Activated T-helper 2 cell treated with anti-CD3 and anti-CD28 coated beads, Interferon-gamma antibody, Interleukin-2, Interleukin-4, amounts not matched to agents 10 μg/mL and 5 μg/mL and 100 μg/mL, durations not matched to agents 14 hours and 24 hours and 36 hours (primary cell): Measurements from ENCODE around the gene BTF3. TPM values are rescaled to one million over a fixed set of nuclear protein-coding genes. Genes with fewer than 3 reads are reported as not detected.
A peak's percentile ranks its signal among the peaks of the same experiment; 100 is the strongest.
"Not testable (repeated sequence)": the region's sequence is repeated elsewhere in the genome, so short reads cannot be mapped to it uniquely, and the experiment has no call there.

Source experiments
- DNase-seq: peaks from one replicate; pipeline ENCODE4 v3.0.0; 2021; ENCODE audit warnings: low spot score
- H3K27ac Mint-ChIP-seq: one replicate; pipeline ENCODE4 v1.8.0; 2021; ENCODE audit warnings: mixed read lengths
- H3K27me3 Mint-ChIP-seq: one replicate; pipeline ENCODE4 v1.8.0; 2021; ENCODE audit warnings: low read depth, mixed read lengths
- H3K36me3 Mint-ChIP-seq: one replicate; pipeline ENCODE4 v1.8.0; 2021; ENCODE audit warnings: low read depth, mixed read lengths
- H3K4me1 Mint-ChIP-seq: one replicate; pipeline ENCODE4 v1.8.0; 2021; ENCODE audit warnings: low read depth, mixed read lengths
- H3K4me3 Mint-ChIP-seq: one replicate; pipeline ENCODE4 v1.8.0; 2021; ENCODE audit warnings: low read depth, mild to moderate bottlenecking, moderate library complexity, mixed read lengths
- H3K9me3 Mint-ChIP-seq: one replicate; pipeline ENCODE4 v1.8.0; 2021; ENCODE audit warnings: mixed read lengths
- intact Hi-C: fragments of 100-400 bp; cut with micrococcal nuclease; formaldehyde crosslinking; loops from one replicate; pipeline ENCODE4 v1.15.1; 2023
- total RNA-seq: library from RNA; stranded (reverse); gene quantifications from 2 replicates; pipeline ENCODE4 v1.2.3, GENCODE V29; 2022

Gene BTF3
- total RNA-seq = 967 and 969 TPM in 2 replicates

GRCh38 chr5:73498057-73498992, at the start of gene BTF3:
Gene BTF3 (plus strand): TSS chr5:73498442. CDS start chr5:73498668, 226 bp downstream.
- peaks cover 26% of the 10 kb centered on the region for H3K4me1 Mint-ChIP-seq
- intact Hi-C loops = loop anchor here (1.0 to 2.0 kb wide), 2 partner anchors 20 to 67 kb away; partner anchors contain the start of genes ANKRA2 and UTP15
- H3K4me3 Mint-ChIP-seq = peak within 1 kb of the TSS; percentile 99
- H3K27ac Mint-ChIP-seq = peak within 1 kb of the TSS; percentile 100
- H3K36me3 Mint-ChIP-seq = peaks cover 48% of the 10 kb centered on the region
- no peaks in the 10 kb centered on the region for H3K9me3 Mint-ChIP-seq
- H3K27me3 Mint-ChIP-seq = peaks cover 9% of the 10 kb centered on the region
- peak; percentile 92 for DNase-seq

GRCh38 chr5:73448463-73449136, 49.6 kb upstream of the BTF3 start, which contains the start of gene FOXD1:
Gene FOXD1 (minus strand): TSS chr5:73448777. CDS start chr5:73448362, 415 bp downstream.
- intact Hi-C loops = loop anchor here (2.0 to 5.0 kb wide), 2 partner anchors 150 to 216 kb away; no protein-coding TSS in a partner anchor
- Mint-ChIP-seq H3K36me3 (no peaks in the 10 kb centered on the region), H3K27ac (no peak within 1 kb of the TSS), H3K4me1 (peaks cover 6% of the 10 kb centered on the region), H3K27me3 (peaks cover 69% of the 10 kb centered on the region), H3K9me3 (no peaks in the 10 kb centered on the region), H3K4me3 (peak within 1 kb of the TSS; percentile 76)
- DNase-seq = peak; percentile 31

GRCh38 chr5:73450137-73450536, 48.1 kb upstream of the BTF3 start:
- Mint-ChIP-seq H3K27me3 (peaks cover 59% of the 10 kb centered on the region), H3K36me3 (no peaks in the 10 kb centered on the region), H3K4me3 (no peak overlapping the region), H3K4me1 (peaks cover 6% of the 10 kb centered on the region), H3K9me3 (no peaks in the 10 kb centered on the region), H3K27ac (no peak overlapping the region)
- DNase-seq = no peak
- intact Hi-C loops = loop anchor here (2.0 to 5.0 kb wide), 2 partner anchors 13 to 233 kb away; no protein-coding TSS in a partner anchor

- Mint-ChIP-seq H3K36me3 (no peaks in the 10 kb centered on the region), H3K27ac (no peak overlapping the region), H3K9me3 (no peaks in the 10 kb centered on the region), H3K4me3 (no peak overlapping the region), H3K27me3 (peaks cover 59% of the 10 kb centered on the region), H3K4me1 (peaks cover 6% of the 10 kb centered on the region)
- intact Hi-C loops = loop anchor here (2.0 to 5.0 kb wide), 2 partner anchors 14 to 233 kb away; no protein-coding TSS in a partner anchor
- no peak for DNase-seq
Measured at GRCh38 chr5:73450672-73451223, 47.5 kb upstream of the BTF3 start.

GRCh38 chr5:73451224-73452130, 46.8 kb upstream of the BTF3 start:
- no peaks in the 10 kb centered on the region for H3K36me3 Mint-ChIP-seq
- peaks cover 6% of the 10 kb centered on the region for H3K4me1 Mint-ChIP-seq

GRCh38 chr5:73452215-73452614, 46.0 kb upstream of the BTF3 start:
- peaks cover 6% of the 10 kb centered on the region for H3K4me1 Mint-ChIP-seq
- intact Hi-C loops = loop anchor here (5.0 kb wide), 1 partner anchor 235 kb away; no protein-coding TSS in a partner anchor
- no peaks in the 10 kb centered on the region for H3K36me3 Mint-ChIP-seq

More at GRCh38 chr5:73451224-73452130, 46.8 kb upstream of the BTF3 start:
- DNase-seq = peak; percentile 54
- peaks cover 56% of the 10 kb centered on the region for H3K27me3 Mint-ChIP-seq
- no peaks in the 10 kb centered on the region for H3K9me3 Mint-ChIP-seq
- intact Hi-C loops = loop anchor here (2.0 to 5.0 kb wide), 2 partner anchors 15 to 234 kb away; no protein-coding TSS in a partner anchor
- H3K27ac Mint-ChIP-seq = no peak overlapping the region
- H3K4me3 Mint-ChIP-seq = no peak overlapping the region

GRCh38 chr5:73454379-73455036, 43.7 kb upstream of the BTF3 start:
- Mint-ChIP-seq H3K9me3 (no peaks in the 10 kb centered on the region), H3K27ac (no peak overlapping the region), H3K36me3 (no peaks in the 10 kb centered on the region), H3K4me1 (peaks cover 2% of the 10 kb centered on the region), H3K4me3 (no peak overlapping the region), H3K27me3 (peaks cover 49% of the 10 kb centered on the region)
- intact Hi-C loops = loop anchor here (5.0 kb wide), 1 partner anchor 237 kb away; no protein-coding TSS in a partner anchor
- DNase-seq = no peak

More at GRCh38 chr5:73452215-73452614, 46.0 kb upstream of the BTF3 start:
- no peak for DNase-seq
- H3K4me3 Mint-ChIP-seq = no peak overlapping the region
- peaks cover 53% of the 10 kb centered on the region for H3K27me3 Mint-ChIP-seq
- H3K9me3 Mint-ChIP-seq = no peaks in the 10 kb centered on the region
- H3K27ac Mint-ChIP-seq = no peak overlapping the region

- peaks cover 45% of the 10 kb centered on the region for H3K27me3 Mint-ChIP-seq
- not testable (repeated sequence) for H3K4me3 Mint-ChIP-seq, H3K36me3 Mint-ChIP-seq
Measured at GRCh38 chr5:73456462-73456861, 41.8 kb upstream of the BTF3 start.

GRCh38 chr5:73459366-73459765, 38.9 kb upstream of the BTF3 start:
- peaks cover 27% of the 10 kb centered on the region for H3K27me3 Mint-ChIP-seq
- H3K4me3 Mint-ChIP-seq = no peak overlapping the region

More at GRCh38 chr5:73456462-73456861, 41.8 kb upstream of the BTF3 start:
- DNase-seq, H3K9me3 Mint-ChIP-seq, H3K27ac Mint-ChIP-seq, H3K4me1 Mint-ChIP-seq, intact Hi-C loops: not testable (repeated sequence)

GRCh38 chr5:73460133-73460532, 38.1 kb upstream of the BTF3 start:
- no peak overlapping the region for H3K27ac Mint-ChIP-seq
- no peaks in the 10 kb centered on the region for H3K36me3 Mint-ChIP-seq
- peaks cover 26% of the 10 kb centered on the region for H3K27me3 Mint-ChIP-seq
- intact Hi-C loops = no loop called here
- no peak for DNase-seq
- no peaks in the 10 kb centered on the region for H3K4me1 Mint-ChIP-seq
- no peak overlapping the region for H3K4me3 Mint-ChIP-seq
- H3K9me3 Mint-ChIP-seq = no peaks in the 10 kb centered on the region

More at GRCh38 chr5:73459366-73459765, 38.9 kb upstream of the BTF3 start:
- no peak for DNase-seq
- no peaks in the 10 kb centered on the region for H3K36me3 Mint-ChIP-seq
- H3K9me3 Mint-ChIP-seq = no peaks in the 10 kb centered on the region
- H3K27ac Mint-ChIP-seq = no peak overlapping the region
- no peaks in the 10 kb centered on the region for H3K4me1 Mint-ChIP-seq
- intact Hi-C loops = no loop called here

GRCh38 chr5:73464016-73464745, 34.1 kb upstream of the BTF3 start:
- DNase-seq = no peak
- Mint-ChIP-seq H3K4me3 (no peak overlapping the region), H3K4me1 (no peaks in the 10 kb centered on the region), H3K27me3 (peaks cover 27% of the 10 kb centered on the region), H3K36me3 (no peaks in the 10 kb centered on the region), H3K9me3 (no peaks in the 10 kb centered on the region), H3K27ac (no peak overlapping the region)
- intact Hi-C loops = no loop called here
